BE2C (cell line): Measurements from ENCODE around the gene CPNE4.

ENCODE experiments used
- DNase-seq: peaks from one replicate; pipeline ENCODE4 v3.0.0-alpha.2; 2020
- H3K27me3 ChIP-seq: fragments of 250-450 bp; sonication (Bioruptor Pico); 2 replicates; pipeline ENCODE4 v1.5.1; 2020; ENCODE audit warnings: mild to moderate bottlenecking
- H3K36me3 ChIP-seq: fragments of 250-450 bp; sonication (Bioruptor Pico); 2 replicates; pipeline ENCODE4 v1.5.1; 2020; ENCODE audit warnings: mild to moderate bottlenecking
- H3K4me1 ChIP-seq: fragments of 250-450 bp; sonication (Bioruptor Pico); 2 replicates; pipeline ENCODE4 v1.5.1; 2020
- H3K4me3 ChIP-seq: 2 replicates; pipeline ENCODE4 v1.5.1; 2011; ENCODE audit warnings: low read depth, low read length
- H3K9me3 ChIP-seq: fragments of 250-450 bp; sonication (Bioruptor Pico); 2 replicates; pipeline ENCODE4 v1.5.1; 2020
- CTCF ChIP-seq: IDR thresholded peaks from 2 replicates; pipeline ENCODE4 v1.5.1; 2012; ENCODE audit warnings: mild to moderate bottlenecking, low read depth, low read length

The CPNE4 gene

GRCh38 chr3:131688370-131688769 lies 346.4 kb downstream of the CPNE4 start:
- Histone ChIP-seq H3K36me3 (no peaks in the 10 kb centered on the region), H3K9me3 (no peaks in the 10 kb centered on the region), H3K4me1 (no peaks in the 10 kb centered on the region), H3K27me3 (no peaks in the 10 kb centered on the region), H3K4me3 (no peak overlapping the region)
- no peak for TF ChIP-seq CTCF
- DNase-seq, result no peak

- H3K27me3 ChIP-seq, result no peaks in the 10 kb centered on the region
- DNase-seq, result no peak
- no peaks in the 10 kb centered on the region for H3K9me3 ChIP-seq
- TF ChIP-seq CTCF, result no peak
- H3K4me3 ChIP-seq, result no peak overlapping the region
- no peaks in the 10 kb centered on the region for H3K4me1 ChIP-seq
- H3K36me3 ChIP-seq, result no peaks in the 10 kb centered on the region
Observed at GRCh38 chr3:131669600-131669999, 365.2 kb downstream of the CPNE4 start.

GRCh38 chr3:131658771-131659170 lies 376.0 kb downstream of the CPNE4 start:
- no peaks in the 10 kb centered on the region for H3K4me1 ChIP-seq
- H3K9me3 ChIP-seq, result no peaks in the 10 kb centered on the region; the same call in 1 of the 2 replicates
- H3K4me3 ChIP-seq, result no peak overlapping the region
- H3K36me3 ChIP-seq, result no peaks in the 10 kb centered on the region
- DNase-seq, result no peak
- no peaks in the 10 kb centered on the region for H3K27me3 ChIP-seq
- TF ChIP-seq CTCF, result no peak

DNA sequence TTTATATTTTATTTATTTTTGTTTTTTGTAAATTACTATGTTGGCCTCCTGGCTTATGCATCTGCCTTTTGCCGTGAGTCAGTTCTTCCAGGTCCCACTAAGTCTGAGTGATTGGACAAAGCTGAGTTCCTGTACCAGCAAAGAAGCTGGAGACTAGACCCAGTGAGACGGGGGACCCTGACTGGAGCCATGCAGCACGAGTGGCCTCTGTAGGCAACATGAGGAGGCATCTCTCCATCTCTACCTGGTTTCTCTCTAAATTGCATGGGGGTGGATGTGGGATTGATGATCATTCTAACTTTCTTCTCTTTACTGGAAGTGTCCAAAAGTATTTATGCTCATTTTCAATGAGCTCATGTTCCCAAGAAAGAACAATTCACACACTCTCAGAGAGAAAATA lies 376.7 kb downstream of the CPNE4 start:
- no peak for DNase-seq
- H3K27me3 ChIP-seq, result no peaks in the 10 kb centered on the region
- no peak for TF ChIP-seq CTCF
- no peaks in the 10 kb centered on the region for H3K36me3 ChIP-seq
- no peaks in the 10 kb centered on the region for H3K4me1 ChIP-seq
- no peaks in the 10 kb centered on the region; the same call in 1 of the 2 replicates for H3K9me3 ChIP-seq
- no peak overlapping the region for H3K4me3 ChIP-seq

- Histone ChIP-seq H3K4me3 (no peak overlapping the region), H3K9me3 (no peaks in the 10 kb centered on the region), H3K36me3 (no peaks in the 10 kb centered on the region), H3K27me3 (no peaks in the 10 kb centered on the region), H3K4me1 (no peaks in the 10 kb centered on the region)
- no peak for DNase-seq
- no peak for TF ChIP-seq CTCF
Observed at GRCh38 chr3:131655070-131655690, 379.6 kb downstream of the CPNE4 start.

GRCh38 chr3:131645638-131646037 lies 389.2 kb downstream of the CPNE4 start:
- Histone ChIP-seq H3K4me1 (peaks cover 20% of the 10 kb centered on the region), H3K9me3 (no peaks in the 10 kb centered on the region), H3K36me3 (no peaks in the 10 kb centered on the region), H3K27me3 (no peaks in the 10 kb centered on the region), H3K4me3 (no peak overlapping the region)
- no peak for TF ChIP-seq CTCF
- DNase-seq, result no peak
